Measurements from ENCODE around the gene STXBP1.

GRCh38 chr9:127729522-127730256, 117.6 kb downstream of the STXBP1 start:
- TF ChIP-seq MAX (IDR thresholded peaks at IDR 0.05) (no peak), CHD2 (IDR thresholded peaks at IDR 0.05; ENCODE audit: low read length, partially characterized antibody) (no peak), CTCF (IDR thresholded peaks at IDR 0.05) (no peak), SREBF2 (IDR thresholded peaks at IDR 0.05) (no peak), MAZ (IDR thresholded peaks at IDR 0.05; ENCODE audit: borderline replicate concordance, low read depth, low read length) (no peak), HMGXB4 (CRISPR knock-in tag; IDR thresholded peaks at IDR 0.05; ENCODE audit: borderline replicate concordance) (no peak), JUN (IDR thresholded peaks at IDR 0.05) (no peak), POLR2A (IDR thresholded peaks at IDR 0.05; ENCODE audit: low read length) (no peak), BHLHE40 (IDR thresholded peaks at IDR 0.05; ENCODE audit: low read depth, low read length) (no peak), ATOH8 (CRISPR knock-in tag; IDR thresholded peaks at IDR 0.05; ENCODE audit: low read depth) (no peak)
